ENCODE data around the gene HIVEP3.

DNA sequence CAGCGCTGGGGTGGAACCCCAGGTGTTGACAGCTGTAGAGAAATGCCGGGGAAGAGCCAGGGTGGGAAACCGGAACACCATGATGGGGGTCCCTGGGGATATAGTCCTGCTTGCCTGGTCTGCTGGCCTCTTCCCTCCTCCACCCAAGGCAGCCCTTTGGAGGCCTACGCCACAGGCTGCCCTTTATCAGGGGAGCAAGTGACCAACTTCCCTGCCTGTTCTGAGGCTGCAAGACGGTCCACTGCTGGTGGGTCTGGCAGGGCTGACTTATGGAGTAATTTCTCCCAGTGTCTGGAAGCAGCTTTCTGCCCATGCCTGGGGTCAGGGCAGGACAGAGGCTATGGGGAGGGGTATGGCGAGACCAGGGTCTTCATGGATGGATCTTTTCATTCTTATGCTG lies 383.4 kb downstream of the HIVEP3 start:
- no peak for TF ChIP-seq EZH2 (IDR thresholded peaks at IDR 0.05)
- TF ChIP-seq, protein P1, sequence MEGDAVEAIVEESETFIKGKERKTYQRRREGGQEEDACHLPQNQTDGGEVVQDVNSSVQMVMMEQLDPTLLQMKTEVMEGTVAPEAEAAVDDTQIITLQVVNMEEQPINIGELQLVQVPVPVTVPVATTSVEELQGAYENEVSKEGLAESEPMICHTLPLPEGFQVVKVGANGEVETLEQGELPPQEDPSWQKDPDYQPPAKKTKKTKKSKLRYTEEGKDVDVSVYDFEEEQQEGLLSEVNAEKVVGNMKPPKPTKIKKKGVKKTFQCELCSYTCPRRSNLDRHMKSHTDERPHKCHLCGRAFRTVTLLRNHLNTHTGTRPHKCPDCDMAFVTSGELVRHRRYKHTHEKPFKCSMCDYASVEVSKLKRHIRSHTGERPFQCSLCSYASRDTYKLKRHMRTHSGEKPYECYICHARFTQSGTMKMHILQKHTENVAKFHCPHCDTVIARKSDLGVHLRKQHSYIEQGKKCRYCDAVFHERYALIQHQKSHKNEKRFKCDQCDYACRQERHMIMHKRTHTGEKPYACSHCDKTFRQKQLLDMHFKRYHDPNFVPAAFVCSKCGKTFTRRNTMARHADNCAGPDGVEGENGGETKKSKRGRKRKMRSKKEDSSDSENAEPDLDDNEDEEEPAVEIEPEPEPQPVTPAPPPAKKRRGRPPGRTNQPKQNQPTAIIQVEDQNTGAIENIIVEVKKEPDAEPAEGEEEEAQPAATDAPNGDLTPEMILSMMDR (IDR thresholded peaks at IDR 0.05) = no peak
- no peak for TF ChIP-seq EZH2phosphoT487 (IDR thresholded peaks at IDR 0.05)
